Endothelial cell (in vitro differentiated cells): ENCODE measurements around the gene SCP2. TPM values are rescaled to one million over a fixed set of nuclear protein-coding genes. Genes with fewer than 3 reads are reported as not detected.

Experiments
- DNase-seq: peaks from one replicate; pipeline ENCODE4 v3.0.0; 2021; ENCODE audit warnings: low spot score
- H3K27ac Mint-ChIP-seq: one replicate; pipeline ENCODE4 v1.8.0; 2021; ENCODE audit warnings: mixed read lengths, inconsistent platforms; ENCODE audit not compliant: unreplicated experiment
- H3K27me3 Mint-ChIP-seq: one replicate; pipeline ENCODE4 v1.8.0; 2021; ENCODE audit warnings: mild to moderate bottlenecking, moderate library complexity, mixed read lengths, inconsistent platforms; ENCODE audit not compliant: unreplicated experiment
- H3K36me3 Mint-ChIP-seq: one replicate; pipeline ENCODE4 v1.8.0; 2021; ENCODE audit warnings: mild to moderate bottlenecking, low read depth, mixed read lengths, inconsistent platforms; ENCODE audit not compliant: unreplicated experiment
- H3K4me1 Mint-ChIP-seq: one replicate; pipeline ENCODE4 v1.8.0; 2021; ENCODE audit warnings: mild to moderate bottlenecking, mixed read lengths, inconsistent platforms; ENCODE audit not compliant: unreplicated experiment
- H3K4me3 Mint-ChIP-seq: one replicate; pipeline ENCODE4 v1.8.0; 2021; ENCODE audit warnings: mild to moderate bottlenecking, mixed read lengths, inconsistent platforms; ENCODE audit not compliant: unreplicated experiment
- H3K9me3 Mint-ChIP-seq: one replicate; pipeline ENCODE4 v1.8.0; 2021; ENCODE audit warnings: mixed read lengths, inconsistent platforms; ENCODE audit not compliant: unreplicated experiment
- total RNA-seq: library from RNA; stranded (reverse); fragmentation: NEBNext Ultra II Directional; extraction: Animal tissue kit (Norgen Biotek cat#: 25700); gene quantifications from one replicate; pipeline ENCODE4 v1.2.1, GENCODE V29; 2021; ENCODE audit not compliant: unreplicated experiment
- TF ChIP-seq, protein P1 (sequence below): fragments of 200-600 bp; sonication (generic); IDR thresholded peaks from one replicate; pipeline ENCODE4 v1.5.0; 2021; ENCODE audit warnings: antibody characterized with exemption; ENCODE audit not compliant: unreplicated experiment

The SCP2 gene
- total RNA-seq, 1 donor from 2014 or later, result 93.2 TPM

DNA sequence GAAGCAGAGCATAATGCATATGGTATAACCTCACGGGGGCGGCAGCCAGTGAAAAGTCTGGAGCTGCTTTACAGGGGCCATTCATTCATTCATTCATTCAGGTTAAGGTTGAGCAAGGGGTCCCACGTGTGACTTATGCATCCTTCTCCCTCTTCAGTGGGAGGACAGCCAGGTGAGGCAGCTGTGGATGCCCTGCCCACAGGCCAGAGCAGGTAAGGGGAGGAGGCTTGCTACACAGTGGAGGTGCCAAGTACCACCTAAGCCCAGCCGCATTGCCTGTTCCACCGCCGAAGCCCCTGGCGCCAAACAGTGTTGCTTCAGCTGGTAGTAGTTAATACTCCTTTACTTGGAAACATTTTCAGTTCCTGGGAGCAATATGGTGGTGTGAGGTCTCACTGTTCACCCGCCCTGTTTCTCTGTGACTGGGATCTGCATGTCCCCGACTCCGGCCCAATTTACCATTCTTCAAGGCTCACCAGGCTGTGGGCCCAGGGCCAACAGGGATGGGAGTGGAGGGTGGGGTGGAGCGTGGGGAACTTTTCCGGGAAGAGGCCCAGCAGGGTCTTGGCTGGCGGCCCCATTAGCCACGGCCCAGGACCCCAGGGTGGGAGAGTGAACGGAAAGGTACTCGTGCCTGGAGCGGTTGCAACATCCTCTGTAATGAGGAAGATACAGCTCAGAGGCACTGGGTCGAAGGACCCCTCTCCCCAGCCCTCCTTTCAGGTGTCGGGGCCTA is 134.2 kb downstream of the SCP2 start:
- H3K4me3 Mint-ChIP-seq, result peak overlapping the region; percentile 15
- H3K27me3 Mint-ChIP-seq, result peaks cover 17% of the 10 kb centered on the region
- no peaks in the 10 kb centered on the region for H3K36me3 Mint-ChIP-seq
- TF ChIP-seq, protein P1, sequence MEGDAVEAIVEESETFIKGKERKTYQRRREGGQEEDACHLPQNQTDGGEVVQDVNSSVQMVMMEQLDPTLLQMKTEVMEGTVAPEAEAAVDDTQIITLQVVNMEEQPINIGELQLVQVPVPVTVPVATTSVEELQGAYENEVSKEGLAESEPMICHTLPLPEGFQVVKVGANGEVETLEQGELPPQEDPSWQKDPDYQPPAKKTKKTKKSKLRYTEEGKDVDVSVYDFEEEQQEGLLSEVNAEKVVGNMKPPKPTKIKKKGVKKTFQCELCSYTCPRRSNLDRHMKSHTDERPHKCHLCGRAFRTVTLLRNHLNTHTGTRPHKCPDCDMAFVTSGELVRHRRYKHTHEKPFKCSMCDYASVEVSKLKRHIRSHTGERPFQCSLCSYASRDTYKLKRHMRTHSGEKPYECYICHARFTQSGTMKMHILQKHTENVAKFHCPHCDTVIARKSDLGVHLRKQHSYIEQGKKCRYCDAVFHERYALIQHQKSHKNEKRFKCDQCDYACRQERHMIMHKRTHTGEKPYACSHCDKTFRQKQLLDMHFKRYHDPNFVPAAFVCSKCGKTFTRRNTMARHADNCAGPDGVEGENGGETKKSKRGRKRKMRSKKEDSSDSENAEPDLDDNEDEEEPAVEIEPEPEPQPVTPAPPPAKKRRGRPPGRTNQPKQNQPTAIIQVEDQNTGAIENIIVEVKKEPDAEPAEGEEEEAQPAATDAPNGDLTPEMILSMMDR, result no peak
- no peaks in the 10 kb centered on the region for H3K9me3 Mint-ChIP-seq
- H3K27ac Mint-ChIP-seq, result no peak overlapping the region
- no peak for DNase-seq
- H3K4me1 Mint-ChIP-seq, result peaks cover 3% of the 10 kb centered on the region

DNA sequence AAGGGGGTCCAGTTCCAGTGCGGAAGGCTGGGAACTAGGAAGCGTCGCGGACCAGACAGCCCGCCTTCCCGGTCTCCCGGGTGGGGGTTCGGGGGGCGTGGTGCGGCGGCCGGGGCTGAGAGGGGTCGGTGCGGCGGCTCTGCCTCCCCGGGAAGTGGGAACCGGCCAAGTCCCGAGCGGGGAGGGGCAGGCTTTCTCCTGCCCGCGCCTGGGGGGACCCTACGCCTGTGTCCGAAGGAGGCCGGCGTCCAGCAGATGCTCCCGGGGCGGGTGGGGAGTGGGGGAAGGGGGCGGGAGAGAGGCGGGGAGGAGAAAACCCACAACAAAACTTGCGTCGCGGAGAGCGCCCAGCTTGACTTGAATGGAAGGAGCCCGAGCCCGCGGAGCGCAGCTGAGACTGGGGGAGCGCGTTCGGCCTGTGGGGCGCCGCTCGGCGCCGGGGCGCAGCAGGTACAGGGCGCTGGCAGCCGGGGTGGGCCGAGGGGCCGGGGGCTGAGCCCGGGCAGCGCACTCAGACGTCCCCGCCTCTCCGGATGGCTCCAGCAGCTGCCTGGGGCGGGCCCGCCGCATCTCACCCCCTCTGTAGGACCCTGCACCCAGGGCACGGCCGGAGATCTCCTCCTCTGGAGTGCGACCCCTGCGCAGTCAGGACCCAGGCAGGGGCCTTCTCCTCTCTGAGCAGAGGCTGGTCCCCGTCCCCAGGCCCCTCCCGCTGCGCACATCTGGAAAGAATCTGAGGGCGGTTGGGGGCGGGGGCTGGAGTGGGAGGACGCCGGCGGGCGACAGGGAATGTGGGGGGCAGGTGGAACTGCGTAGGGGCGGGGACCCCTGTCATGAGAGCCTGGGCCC is 135.0 kb downstream of the SCP2 start, which contains the start of gene PODN:
PODN (plus strand) TSS at position 355 of the 849 bp plus-strand sequence. CDS start 7,643 bp downstream, outside the sequence.
- H3K4me1 Mint-ChIP-seq, result peaks cover 3% of the 10 kb centered on the region

DNA sequence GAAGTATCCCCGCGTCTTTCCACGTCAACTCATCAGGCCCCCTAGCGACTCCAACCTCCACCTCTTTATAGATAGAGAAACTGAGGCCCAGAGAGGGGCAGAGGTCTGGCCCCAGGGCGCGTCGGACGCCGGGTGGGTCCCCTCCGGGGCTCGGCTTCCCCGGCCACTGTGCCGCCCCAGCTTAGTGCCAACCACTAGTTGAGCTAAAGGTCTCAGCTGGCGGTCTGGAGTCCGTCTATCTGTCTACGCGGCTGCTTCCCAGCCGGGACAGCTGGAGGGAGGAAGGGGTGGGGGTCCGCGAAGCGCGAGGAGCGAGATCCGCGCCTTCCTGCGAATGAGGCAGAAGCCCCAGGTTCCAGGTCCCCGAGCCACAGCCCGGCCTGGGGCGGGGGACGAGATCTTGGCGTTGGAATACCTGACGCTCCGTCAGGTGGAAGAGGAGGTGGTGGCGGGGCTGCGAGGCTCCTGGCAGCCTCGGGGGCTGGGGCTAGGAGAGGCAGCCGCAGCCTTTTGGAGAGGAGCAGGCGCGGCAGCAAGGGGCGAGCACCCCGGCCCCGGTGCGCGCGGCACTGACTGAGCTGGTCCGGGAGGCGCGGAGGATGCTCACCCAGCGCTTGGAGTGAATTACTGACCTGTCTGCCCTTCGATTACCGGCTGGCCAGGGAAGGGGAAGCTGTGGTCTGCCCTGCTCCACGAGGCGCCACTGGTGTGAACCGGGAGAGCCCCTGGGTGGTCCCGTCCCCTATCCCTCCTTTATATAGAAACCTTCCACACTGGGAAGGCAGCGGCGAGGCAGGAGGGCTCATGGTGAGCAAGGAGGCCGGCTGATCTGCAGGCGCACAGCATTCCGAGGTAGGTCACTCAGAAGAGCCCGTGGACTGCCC is 135.9 kb downstream of the SCP2 start:
- Mint-ChIP-seq H3K36me3 (no peaks in the 10 kb centered on the region), H3K27me3 (peaks cover 17% of the 10 kb centered on the region), H3K27ac (no peak overlapping the region), H3K4me1 (peaks cover 3% of the 10 kb centered on the region), H3K4me3 (peak overlapping the region; percentile 15), H3K9me3 (no peaks in the 10 kb centered on the region)
- no peak for DNase-seq
- TF ChIP-seq, protein P1, result no peak

More for the DNA sequence above, 135.0 kb downstream of the SCP2 start, which contains the start of gene PODN:
- TF ChIP-seq, protein P1, result no peak
- H3K27ac Mint-ChIP-seq, result no peak within 1 kb of the TSS
- DNase-seq, result no peak
- H3K9me3 Mint-ChIP-seq, result no peaks in the 10 kb centered on the region
- H3K36me3 Mint-ChIP-seq, result no peaks in the 10 kb centered on the region
- H3K4me3 Mint-ChIP-seq, result peak within 1 kb of the TSS; percentile 15
- H3K27me3 Mint-ChIP-seq, result peaks cover 17% of the 10 kb centered on the region

DNA sequence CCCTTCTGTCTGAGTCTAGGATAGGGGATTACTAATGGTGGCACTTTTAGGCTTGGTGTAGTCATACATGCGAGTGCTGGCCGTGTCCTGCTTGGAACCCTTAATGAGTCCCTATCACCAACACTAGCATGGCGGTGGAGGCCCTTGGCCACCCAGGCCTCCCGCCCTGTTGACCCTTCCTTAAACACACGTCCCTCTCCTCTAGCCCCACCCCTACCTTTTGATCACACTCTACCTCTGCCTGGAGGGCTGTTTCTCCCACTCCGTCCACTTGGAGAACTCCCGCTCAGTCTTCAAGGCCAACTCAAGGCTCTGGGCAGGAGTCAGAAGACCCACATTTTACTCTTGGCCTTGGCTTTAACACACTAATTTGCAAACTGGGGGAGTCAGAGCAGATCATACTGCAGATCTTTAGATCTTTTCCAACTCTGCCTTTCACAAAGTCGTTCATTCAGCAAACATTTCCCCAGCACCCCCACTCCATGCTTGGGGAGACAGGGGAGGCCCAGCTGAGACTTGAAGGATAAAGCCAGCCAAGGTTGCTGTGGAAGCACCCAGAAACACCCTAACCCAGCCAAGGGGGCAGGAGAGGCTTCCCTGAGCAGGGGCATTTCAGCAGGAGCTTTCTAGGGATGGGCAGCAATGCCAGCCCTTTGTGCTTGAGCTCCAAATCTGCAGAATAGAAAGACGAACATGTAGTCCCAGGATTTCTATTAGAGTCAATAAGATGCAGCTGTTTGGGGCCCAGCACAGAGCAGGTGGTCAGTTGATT is 136.9 kb downstream of the SCP2 start:
- no peak for DNase-seq
- H3K27me3 Mint-ChIP-seq, result peaks cover 17% of the 10 kb centered on the region
- no peaks in the 10 kb centered on the region for H3K36me3 Mint-ChIP-seq
- H3K4me3 Mint-ChIP-seq, result peak overlapping the region; percentile 15
- no peak overlapping the region for H3K27ac Mint-ChIP-seq
- no peaks in the 10 kb centered on the region for H3K9me3 Mint-ChIP-seq
- TF ChIP-seq, protein P1, result no peak
- peaks cover 3% of the 10 kb centered on the region for H3K4me1 Mint-ChIP-seq
